Uterus (tissue), 2 donors: Measurements from ENCODE around the gene TNS1.

Source experiments
- POLR2A ChIP-seq, 2 donors: fragments of 450-650 bp; IDR thresholded peaks; one replicate each; pipeline ENCODE4 v1.6.1; 2016; ENCODE audit warnings: antibody characterized with exemption in 2 of 2, mild to moderate bottlenecking in 1 of 2, moderate library complexity in 1 of 2
- TF ChIP-seq, protein P1 (sequence below), 4 experiments: fragments of 200-600 bp in 2 of 4; fragments of 450-650 bp in 2 of 4; sonication (generic) in 2 of 4; IDR thresholded peaks; one replicate each; pipeline ENCODE4 v1.5.1; 2016 to 2019; ENCODE audit warnings: antibody characterized with exemption in 4 of 4, mild to moderate bottlenecking in 2 of 4, moderate library complexity in 1 of 4

DNA sequence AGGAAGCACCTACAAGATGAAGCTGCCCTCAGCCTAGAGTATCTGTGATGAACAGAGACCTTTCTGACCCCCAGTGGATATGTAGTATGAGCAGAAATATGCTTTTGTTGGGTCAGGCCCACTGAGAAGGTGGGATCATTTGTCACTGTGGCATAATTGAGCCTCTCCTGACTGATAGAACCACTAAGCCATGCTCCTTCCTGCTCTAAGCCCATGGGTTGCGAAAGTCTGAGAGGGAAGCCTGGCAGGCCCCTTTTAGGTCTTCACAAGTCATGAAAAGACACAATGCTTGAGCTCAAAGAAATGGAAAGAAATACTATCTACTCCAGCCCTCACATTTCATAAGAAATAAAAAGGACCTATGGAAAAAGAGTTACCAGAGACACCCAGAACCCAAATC lies 127.7 kb downstream of the TNS1 start:
- no peak for TF ChIP-seq POLR2A (IDR thresholded peaks at IDR 0.05)
- TF ChIP-seq, protein P1, sequence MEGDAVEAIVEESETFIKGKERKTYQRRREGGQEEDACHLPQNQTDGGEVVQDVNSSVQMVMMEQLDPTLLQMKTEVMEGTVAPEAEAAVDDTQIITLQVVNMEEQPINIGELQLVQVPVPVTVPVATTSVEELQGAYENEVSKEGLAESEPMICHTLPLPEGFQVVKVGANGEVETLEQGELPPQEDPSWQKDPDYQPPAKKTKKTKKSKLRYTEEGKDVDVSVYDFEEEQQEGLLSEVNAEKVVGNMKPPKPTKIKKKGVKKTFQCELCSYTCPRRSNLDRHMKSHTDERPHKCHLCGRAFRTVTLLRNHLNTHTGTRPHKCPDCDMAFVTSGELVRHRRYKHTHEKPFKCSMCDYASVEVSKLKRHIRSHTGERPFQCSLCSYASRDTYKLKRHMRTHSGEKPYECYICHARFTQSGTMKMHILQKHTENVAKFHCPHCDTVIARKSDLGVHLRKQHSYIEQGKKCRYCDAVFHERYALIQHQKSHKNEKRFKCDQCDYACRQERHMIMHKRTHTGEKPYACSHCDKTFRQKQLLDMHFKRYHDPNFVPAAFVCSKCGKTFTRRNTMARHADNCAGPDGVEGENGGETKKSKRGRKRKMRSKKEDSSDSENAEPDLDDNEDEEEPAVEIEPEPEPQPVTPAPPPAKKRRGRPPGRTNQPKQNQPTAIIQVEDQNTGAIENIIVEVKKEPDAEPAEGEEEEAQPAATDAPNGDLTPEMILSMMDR (IDR thresholded peaks at IDR 0.05): no peak
